Measurements from ENCODE around the gene IWS1. TPM values are rescaled to one million over a fixed set of nuclear protein-coding genes. Genes with fewer than 3 reads are reported as not detected.
"Not testable (repeated sequence)": the region's sequence is repeated elsewhere in the genome, so short reads cannot be mapped to it uniquely, and the experiment has no call there.

Gene IWS1
- total and polyA plus RNA-seq, 10 donors: 18.8 to 59.7 (median 43.3) TPM

DNA sequence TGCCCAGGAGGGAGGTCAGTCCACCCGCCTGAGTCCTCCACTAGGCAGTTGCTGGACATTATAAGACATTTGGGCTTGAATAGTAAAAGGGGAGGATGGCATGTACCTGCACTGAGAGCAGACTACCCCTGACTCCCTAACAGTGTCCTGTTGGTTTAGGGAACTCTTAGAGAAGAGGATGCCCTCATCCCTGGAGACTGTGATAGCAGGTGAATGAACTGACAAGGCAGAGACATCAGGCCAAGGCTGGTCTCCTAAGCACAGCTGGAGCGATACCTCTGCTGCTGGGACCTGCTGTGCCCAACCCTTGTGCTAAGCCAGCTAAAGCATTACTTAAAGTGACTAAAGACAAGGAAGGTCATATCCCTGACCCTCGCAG is 73.3 kb downstream of the IWS1 start:
- no peak overlapping the region for H3K27ac ChIP-seq
- no peaks in the 10 kb centered on the region for H3K27me3 ChIP-seq (replicated peaks in 1 of 7)
- H3K4me1 ChIP-seq: no peaks in the 10 kb centered on the region
- H3K36me3 ChIP-seq: peaks cover 0 to 24% (median 0%) of the 10 kb centered on the region in 6 donors
- TF ChIP-seq, protein P1, sequence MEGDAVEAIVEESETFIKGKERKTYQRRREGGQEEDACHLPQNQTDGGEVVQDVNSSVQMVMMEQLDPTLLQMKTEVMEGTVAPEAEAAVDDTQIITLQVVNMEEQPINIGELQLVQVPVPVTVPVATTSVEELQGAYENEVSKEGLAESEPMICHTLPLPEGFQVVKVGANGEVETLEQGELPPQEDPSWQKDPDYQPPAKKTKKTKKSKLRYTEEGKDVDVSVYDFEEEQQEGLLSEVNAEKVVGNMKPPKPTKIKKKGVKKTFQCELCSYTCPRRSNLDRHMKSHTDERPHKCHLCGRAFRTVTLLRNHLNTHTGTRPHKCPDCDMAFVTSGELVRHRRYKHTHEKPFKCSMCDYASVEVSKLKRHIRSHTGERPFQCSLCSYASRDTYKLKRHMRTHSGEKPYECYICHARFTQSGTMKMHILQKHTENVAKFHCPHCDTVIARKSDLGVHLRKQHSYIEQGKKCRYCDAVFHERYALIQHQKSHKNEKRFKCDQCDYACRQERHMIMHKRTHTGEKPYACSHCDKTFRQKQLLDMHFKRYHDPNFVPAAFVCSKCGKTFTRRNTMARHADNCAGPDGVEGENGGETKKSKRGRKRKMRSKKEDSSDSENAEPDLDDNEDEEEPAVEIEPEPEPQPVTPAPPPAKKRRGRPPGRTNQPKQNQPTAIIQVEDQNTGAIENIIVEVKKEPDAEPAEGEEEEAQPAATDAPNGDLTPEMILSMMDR (IDR thresholded peaks at IDR 0.05 in 8 of 11, conservative IDR thresholded peaks at IDR 0.05 in 3 of 11): no peak
- TF ChIP-seq POLR2AphosphoS5 (IDR thresholded peaks at IDR 0.05) (no peak), POLR2A (IDR thresholded peaks at IDR 0.05) (no peak)
- intact Hi-C loops (cut with DNase I; ENCODE audit: low total_unique reads): no loop called here
- no peak overlapping the region for H3K4me3 ChIP-seq
- no peak for DNase-seq
- H3K9me3 ChIP-seq: no peaks in the 10 kb centered on the region
- WGBS, 5 donors: 92 to 100% (median 94%) methylated on average over 3 of the region's 3 CpGs

GRCh38 chr2:127452423-127452822 is 73.9 kb downstream of the IWS1 start:
- H3K4me1 ChIP-seq; H3K9me3 ChIP-seq; H3K4me3 ChIP-seq; H3K27ac ChIP-seq; intact Hi-C loops (cut with DNase I; ENCODE audit: low total_unique reads); H3K27me3 ChIP-seq (replicated peaks in 1 of 7); DNase-seq: not testable (repeated sequence)
- H3K36me3 ChIP-seq: peaks cover 0 to 24% (median 0%) of the 10 kb centered on the region in 6 donors
- WGBS, 5 donors: 95 to 99% (median 97%) methylated on average over 8 of the region's 8 CpGs

DNA sequence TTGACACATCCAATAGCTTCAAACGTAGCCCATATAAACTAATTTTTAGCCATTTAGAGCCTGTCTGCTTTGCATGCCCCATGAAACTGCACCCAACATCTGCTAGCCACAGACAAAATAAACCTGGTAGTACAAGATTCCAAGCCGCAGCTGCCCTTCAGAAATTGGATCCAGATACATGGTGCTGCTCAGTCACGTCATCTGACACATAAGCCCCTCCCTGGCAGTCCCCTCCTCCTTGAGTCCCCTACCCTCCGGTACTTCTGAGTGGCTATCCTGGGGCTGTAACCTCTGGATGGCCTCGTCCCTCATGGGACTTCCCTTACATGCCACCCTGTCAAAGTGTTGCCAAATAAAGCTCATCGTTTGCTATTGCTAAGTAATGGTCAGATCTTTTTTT is 74.3 kb downstream of the IWS1 start:
- Histone ChIP-seq H3K4me3 (no peak overlapping the region), H3K36me3 (peaks cover 0 to 24% (median 0%) of the 10 kb centered on the region in 6 donors), H3K4me1 (no peaks in the 10 kb centered on the region), H3K9me3 (no peaks in the 10 kb centered on the region), H3K27ac (no peak overlapping the region), H3K27me3 (replicated peaks in 1 of 7) (no peaks in the 10 kb centered on the region)
- TF ChIP-seq POLR2AphosphoS5 (IDR thresholded peaks at IDR 0.05): no peak
- no peak for TF ChIP-seq POLR2A (IDR thresholded peaks at IDR 0.05)
- TF ChIP-seq, protein P1 (IDR thresholded peaks at IDR 0.05 in 8 of 11, conservative IDR thresholded peaks at IDR 0.05 in 3 of 11): no peak
- 85 to 94% (median 88%) methylated on average over 6 of the region's 6 CpGs for WGBS, 5 donors
- intact Hi-C loops (cut with DNase I; ENCODE audit: low total_unique reads): no loop called here
- DNase-seq: no peak

DNA sequence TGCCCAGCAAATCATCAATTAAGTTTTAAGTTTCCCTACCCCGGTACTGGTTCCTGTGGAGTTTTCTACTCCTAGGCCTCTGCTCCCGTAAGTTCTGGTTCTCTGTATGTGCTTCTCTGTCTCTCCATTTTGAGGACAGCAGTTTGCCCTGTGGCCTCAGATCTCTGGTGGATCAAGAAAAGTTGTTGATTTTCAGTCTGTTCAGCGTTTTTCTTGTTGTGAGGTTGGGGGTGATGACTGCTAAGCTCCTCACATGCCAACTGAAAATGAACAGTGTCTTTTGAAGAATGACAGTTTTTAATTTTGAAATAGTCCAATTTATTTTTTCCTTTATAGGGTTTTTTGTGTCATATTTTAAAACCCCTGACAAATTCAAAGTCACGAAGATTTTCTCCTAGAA is 76.4 kb downstream of the IWS1 start:
- H3K4me3 ChIP-seq: no peak overlapping the region
- 93 to 97% (median 95%) methylated on average over 4 of the region's 4 CpGs for WGBS, 5 donors
- intact Hi-C loops (cut with DNase I; ENCODE audit: low total_unique reads): no loop called here
- H3K27ac ChIP-seq: no peak overlapping the region
- TF ChIP-seq POLR2AphosphoS5 (IDR thresholded peaks at IDR 0.05) (no peak), POLR2A (IDR thresholded peaks at IDR 0.05) (no peak)
- TF ChIP-seq, protein P1 (IDR thresholded peaks at IDR 0.05 in 8 of 11, conservative IDR thresholded peaks at IDR 0.05 in 3 of 11): no peak
- H3K27me3 ChIP-seq (replicated peaks in 1 of 7): no peaks in the 10 kb centered on the region
- H3K36me3 ChIP-seq: peaks cover 0 to 21% (median 0%) of the 10 kb centered on the region in 6 donors
- no peak for DNase-seq
- H3K9me3 ChIP-seq: peaks cover 0 to 4% (median 3%) of the 10 kb centered on the region in 8 donors
- no peaks in the 10 kb centered on the region for H3K4me1 ChIP-seq

DNA sequence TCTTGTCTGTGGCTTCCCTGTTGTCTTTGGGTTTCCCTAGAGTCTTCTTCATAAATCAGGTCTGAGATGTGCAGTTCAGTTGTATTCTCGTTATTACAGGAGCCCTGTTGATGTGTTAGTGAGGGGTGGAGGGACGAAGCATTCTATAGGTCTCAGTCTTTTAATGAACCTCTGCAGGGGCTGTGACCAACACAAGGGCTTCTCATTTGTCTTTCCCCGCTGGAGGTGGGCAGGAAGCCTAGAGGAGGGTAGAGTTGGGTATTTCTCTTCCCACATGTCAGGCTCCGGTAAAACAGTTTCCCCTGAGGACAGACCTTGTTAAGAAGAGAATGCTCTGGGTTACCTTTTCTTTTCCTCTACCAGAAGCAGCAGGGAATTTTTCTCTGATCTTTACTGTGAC is 76.9 kb downstream of the IWS1 start:
- H3K4me3 ChIP-seq: no peak overlapping the region
- peaks cover 0 to 8% (median 8%) of the 10 kb centered on the region in 8 donors for H3K9me3 ChIP-seq
- H3K27ac ChIP-seq: no peak overlapping the region
- H3K4me1 ChIP-seq: no peaks in the 10 kb centered on the region
- no peaks in the 10 kb centered on the region for H3K27me3 ChIP-seq (replicated peaks in 1 of 7)
- WGBS, 5 donors: 88 to 97% (median 93%) methylated on average over 4 of the region's 4 CpGs
- DNase-seq: no peak
- peaks cover 0 to 17% (median 0%) of the 10 kb centered on the region in 6 donors for H3K36me3 ChIP-seq
- intact Hi-C loops (cut with DNase I; ENCODE audit: low total_unique reads): no loop called here
- TF ChIP-seq, protein P1 (IDR thresholded peaks at IDR 0.05 in 8 of 11, conservative IDR thresholded peaks at IDR 0.05 in 3 of 11): no peak
- TF ChIP-seq POLR2AphosphoS5 (IDR thresholded peaks at IDR 0.05): no peak
- no peak for TF ChIP-seq POLR2A (IDR thresholded peaks at IDR 0.05)
